RWPE2 (cell line): ENCODE measurements around the gene DOCK10.

Experiments
- ATAC-seq: fragments of 200-7000 bp; cut with Tn5 transposase; 3 replicates; pipeline ENCODE4 v1.9.1; 2021; ENCODE audit warnings: low read depth
- DNase-seq: peaks from one replicate; pipeline ENCODE4 v3.0.0-alpha.2; 2020; ENCODE audit warnings: low spot score
- H3K27ac ChIP-seq: fragments of 450-650 bp; 2 replicates; pipeline ENCODE4 v1.5.1; 2017; ENCODE audit warnings: mild to moderate bottlenecking; ENCODE audit not compliant: poor library complexity, severe bottlenecking
- H3K27me3 ChIP-seq: fragments of 250-450 bp; sonication (Bioruptor Pico); 2 replicates; pipeline ENCODE4 v1.5.1; 2021; ENCODE audit warnings: mild to moderate bottlenecking, moderate library complexity; ENCODE audit not compliant: insufficient read depth, poor library complexity, severe bottlenecking
- H3K36me3 ChIP-seq: fragments of 250-450 bp; sonication (Bioruptor Pico); 2 replicates; pipeline ENCODE4 v1.5.1; 2020; ENCODE audit warnings: low read depth, mild to moderate bottlenecking, moderate library complexity
- H3K4me1 ChIP-seq: fragments of 250-450 bp; sonication (Bioruptor Pico); 2 replicates; pipeline ENCODE4 v1.5.1; 2021; ENCODE audit warnings: mild to moderate bottlenecking, moderate library complexity; ENCODE audit not compliant: insufficient read depth, poor library complexity, severe bottlenecking
- H3K4me3 ChIP-seq: fragments of 250-450 bp; sonication (Bioruptor Pico); 2 replicates; pipeline ENCODE4 v1.5.1; 2021; ENCODE audit warnings: mild to moderate bottlenecking, moderate library complexity; ENCODE audit not compliant: severe bottlenecking
- H3K9me3 ChIP-seq: fragments of 250-450 bp; sonication (Bioruptor Pico); 2 replicates; pipeline ENCODE4 v1.5.1; 2021; ENCODE audit warnings: mild to moderate bottlenecking, moderate library complexity; ENCODE audit not compliant: severe bottlenecking
- TF ChIP-seq, protein P1 (sequence below): fragments of 450-650 bp; IDR thresholded peaks from one replicate; pipeline ENCODE4 v1.5.1; 2017; ENCODE audit warnings: mild to moderate bottlenecking, moderate library complexity; ENCODE audit not compliant: poor library complexity, severe bottlenecking

DOCK10 gene

DNA sequence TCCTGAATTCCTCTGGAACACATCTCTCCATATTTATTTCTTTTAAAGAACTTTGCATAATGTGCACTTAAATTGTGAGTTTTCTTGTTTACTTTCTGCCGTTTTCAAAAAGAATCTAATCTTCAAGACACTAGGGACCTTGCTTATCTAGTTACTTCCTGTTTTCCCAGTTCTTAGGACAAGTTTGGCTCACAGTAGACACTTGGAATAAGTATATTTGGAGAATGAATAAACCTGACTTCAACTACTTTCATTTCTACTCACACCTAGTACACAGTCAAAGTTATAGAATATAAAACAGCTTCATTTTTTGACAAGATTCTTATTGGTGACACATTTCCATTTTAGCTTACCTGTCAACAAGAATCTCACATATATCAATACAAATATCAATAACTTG is 170.5 kb downstream of the DOCK10 start:
- Histone ChIP-seq H3K36me3 (no peaks in the 10 kb centered on the region), H3K9me3 (no peaks in the 10 kb centered on the region), H3K27me3 (no peaks in the 10 kb centered on the region), H3K4me1 (peaks cover 14% of the 10 kb centered on the region), H3K27ac (no peak overlapping the region), H3K4me3 (no peak overlapping the region)
- no peak for ATAC-seq
- DNase-seq, result no peak
- TF ChIP-seq, protein P1, sequence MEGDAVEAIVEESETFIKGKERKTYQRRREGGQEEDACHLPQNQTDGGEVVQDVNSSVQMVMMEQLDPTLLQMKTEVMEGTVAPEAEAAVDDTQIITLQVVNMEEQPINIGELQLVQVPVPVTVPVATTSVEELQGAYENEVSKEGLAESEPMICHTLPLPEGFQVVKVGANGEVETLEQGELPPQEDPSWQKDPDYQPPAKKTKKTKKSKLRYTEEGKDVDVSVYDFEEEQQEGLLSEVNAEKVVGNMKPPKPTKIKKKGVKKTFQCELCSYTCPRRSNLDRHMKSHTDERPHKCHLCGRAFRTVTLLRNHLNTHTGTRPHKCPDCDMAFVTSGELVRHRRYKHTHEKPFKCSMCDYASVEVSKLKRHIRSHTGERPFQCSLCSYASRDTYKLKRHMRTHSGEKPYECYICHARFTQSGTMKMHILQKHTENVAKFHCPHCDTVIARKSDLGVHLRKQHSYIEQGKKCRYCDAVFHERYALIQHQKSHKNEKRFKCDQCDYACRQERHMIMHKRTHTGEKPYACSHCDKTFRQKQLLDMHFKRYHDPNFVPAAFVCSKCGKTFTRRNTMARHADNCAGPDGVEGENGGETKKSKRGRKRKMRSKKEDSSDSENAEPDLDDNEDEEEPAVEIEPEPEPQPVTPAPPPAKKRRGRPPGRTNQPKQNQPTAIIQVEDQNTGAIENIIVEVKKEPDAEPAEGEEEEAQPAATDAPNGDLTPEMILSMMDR, result no peak

DNA sequence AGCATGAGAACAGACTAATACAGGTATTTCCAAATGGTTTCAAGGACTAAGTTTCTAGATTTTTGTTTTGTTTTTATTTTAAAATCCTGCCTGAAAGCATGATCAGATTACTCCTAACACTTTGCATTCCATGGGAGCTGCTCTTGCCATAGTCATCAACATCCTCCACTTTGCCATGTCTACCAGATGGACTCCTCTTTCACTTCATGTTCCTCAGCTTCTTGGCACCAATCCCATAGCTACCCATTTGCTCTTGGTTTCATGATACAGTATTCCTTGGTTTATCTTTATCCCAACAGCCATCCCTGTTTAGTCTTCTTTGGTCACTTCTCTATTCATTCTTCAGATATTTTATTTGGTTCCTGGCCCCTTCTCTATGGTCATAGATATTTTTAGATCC is 171.9 kb downstream of the DOCK10 start:
- DNase-seq, result no peak
- no peaks in the 10 kb centered on the region for H3K36me3 ChIP-seq
- ATAC-seq, result no peak
- H3K27ac ChIP-seq, result peak overlapping the region; percentile 56
- H3K4me3 ChIP-seq, result no peak overlapping the region
- no peaks in the 10 kb centered on the region for H3K9me3 ChIP-seq
- H3K27me3 ChIP-seq, result no peaks in the 10 kb centered on the region
- peaks cover 14% of the 10 kb centered on the region for H3K4me1 ChIP-seq
- TF ChIP-seq, protein P1, result no peak

DNA sequence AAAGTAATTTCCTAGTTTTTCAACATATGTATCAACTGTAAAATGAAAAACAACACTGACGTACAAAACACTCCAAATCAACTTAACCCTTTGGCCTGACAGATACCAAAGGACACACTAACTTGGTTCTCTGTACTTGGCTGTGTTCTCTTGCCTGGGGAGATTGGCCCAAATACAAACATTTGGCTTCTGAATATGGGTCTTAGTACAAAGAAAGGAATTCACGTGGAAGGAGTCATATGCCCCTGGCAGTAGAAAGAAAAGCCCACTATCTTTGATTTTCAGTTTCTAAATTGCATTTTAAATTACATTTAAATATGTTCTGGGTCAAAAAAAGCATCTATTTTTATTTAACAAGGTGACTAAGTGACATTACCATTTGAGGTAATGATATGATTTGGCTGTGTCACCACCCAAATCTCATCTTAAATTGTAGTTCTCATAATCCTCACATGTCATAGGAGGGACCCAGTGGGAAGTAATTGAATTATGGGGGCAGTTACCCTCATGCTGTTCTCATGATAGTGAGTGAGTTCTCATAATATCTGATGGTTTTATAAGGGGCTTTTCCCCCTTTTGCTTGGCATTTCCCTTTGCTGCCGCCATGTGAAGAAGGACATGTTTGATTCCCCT is 172.6 kb downstream of the DOCK10 start:
- no peaks in the 10 kb centered on the region for H3K9me3 ChIP-seq
- no peaks in the 10 kb centered on the region for H3K36me3 ChIP-seq
- TF ChIP-seq, protein P1, result no peak
- DNase-seq (no peak), ATAC-seq (peak; percentile 90)
- peaks cover 14% of the 10 kb centered on the region for H3K4me1 ChIP-seq
- H3K4me3 ChIP-seq, result no peak overlapping the region
- H3K27me3 ChIP-seq, result no peaks in the 10 kb centered on the region
- peak overlapping the region; percentile 56 for H3K27ac ChIP-seq

DNA sequence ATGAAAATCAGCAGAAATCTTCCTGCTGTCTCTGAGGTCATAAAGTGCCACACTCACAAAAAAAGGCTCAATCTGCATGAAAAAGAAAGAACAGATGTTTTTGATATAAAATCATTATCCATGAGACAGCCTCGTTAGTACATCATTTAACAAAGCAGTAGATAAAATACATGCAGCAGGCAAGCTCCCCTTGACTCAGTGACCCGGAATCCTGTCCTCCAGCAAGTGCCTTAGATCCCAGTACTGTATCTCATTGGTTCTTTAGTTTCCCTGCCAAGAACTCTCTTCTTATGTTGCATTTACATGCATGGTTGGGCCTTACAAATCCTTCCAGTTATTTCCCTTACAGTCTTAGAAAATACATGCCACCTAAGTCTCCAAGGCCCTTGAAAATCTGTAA is 177.3 kb downstream of the DOCK10 start:
- H3K4me3 ChIP-seq, result no peak overlapping the region
- peaks cover 22% of the 10 kb centered on the region for H3K4me1 ChIP-seq
- H3K36me3 ChIP-seq, result no peaks in the 10 kb centered on the region
- H3K27me3 ChIP-seq, result no peaks in the 10 kb centered on the region
- no peak overlapping the region for H3K27ac ChIP-seq
- DNase-seq (no peak), ATAC-seq (no peak)
- no peaks in the 10 kb centered on the region for H3K9me3 ChIP-seq
- TF ChIP-seq, protein P1, result no peak

DNA sequence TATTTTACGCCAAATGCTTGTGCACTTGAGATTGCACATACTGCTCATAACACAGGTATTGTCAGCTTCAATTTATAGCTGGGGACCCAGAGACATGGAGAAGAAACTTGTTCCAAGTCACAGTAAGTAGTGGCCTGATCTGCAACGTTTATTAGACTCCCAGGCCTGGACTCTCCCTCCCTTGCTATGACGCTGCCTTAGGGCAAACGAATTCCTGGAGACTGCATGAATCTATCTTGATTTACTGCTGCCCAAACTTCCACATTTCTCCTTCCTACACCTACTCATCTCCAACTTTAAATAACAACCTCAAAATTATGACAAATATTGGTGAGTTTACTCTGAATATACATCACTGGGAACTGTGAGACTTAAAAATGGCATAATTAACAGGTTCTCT is 181.0 kb downstream of the DOCK10 start:
- TF ChIP-seq, protein P1, result no peak
- no peaks in the 10 kb centered on the region for H3K27me3 ChIP-seq
- DNase-seq (no peak), ATAC-seq (peak; percentile 71)
- peaks cover 10% of the 10 kb centered on the region for H3K4me1 ChIP-seq
- H3K36me3 ChIP-seq, result no peaks in the 10 kb centered on the region
- no peak overlapping the region for H3K4me3 ChIP-seq
- H3K27ac ChIP-seq, result peak overlapping the region; percentile 51
- no peaks in the 10 kb centered on the region for H3K9me3 ChIP-seq
